Measurements from ENCODE around the gene FEM1C.
A peak's percentile ranks its signal among the peaks of the same experiment; 100 is the strongest.

FEM1C gene

GRCh38 chr5:115571441-115571878 is 26.9 kb upstream of the FEM1C start:
- H3K27ac Mint-ChIP-seq = no peak overlapping the region
- peaks cover 4% of the 10 kb centered on the region for H3K36me3 Mint-ChIP-seq
- ATAC-seq = no peak
- no peak overlapping the region for H3K4me3 Mint-ChIP-seq
- no peaks in the 10 kb centered on the region for H3K27me3 Mint-ChIP-seq
- peaks cover 2% of the 10 kb centered on the region for H3K9me3 Mint-ChIP-seq
- H3K4me1 Mint-ChIP-seq = peaks cover 24% of the 10 kb centered on the region

GRCh38 chr5:115568668-115569067 is 24.1 kb upstream of the FEM1C start:
- no peaks in the 10 kb centered on the region for H3K36me3 Mint-ChIP-seq
- no peak for ATAC-seq
- no peaks in the 10 kb centered on the region for H3K27me3 Mint-ChIP-seq
- H3K4me1 Mint-ChIP-seq = peaks cover 9% of the 10 kb centered on the region
- H3K4me3 Mint-ChIP-seq = no peak overlapping the region
- H3K27ac Mint-ChIP-seq = no peak overlapping the region
- H3K9me3 Mint-ChIP-seq = peaks cover 3% of the 10 kb centered on the region

GRCh38 chr5:115565233-115565632 is 20.7 kb upstream of the FEM1C start:
- Mint-ChIP-seq H3K36me3 (no peaks in the 10 kb centered on the region), H3K27me3 (no peaks in the 10 kb centered on the region), H3K4me1 (no peaks in the 10 kb centered on the region), H3K9me3 (peaks cover 8% of the 10 kb centered on the region), H3K4me3 (no peak overlapping the region), H3K27ac (no peak overlapping the region)
- ATAC-seq = no peak

- Mint-ChIP-seq H3K36me3 (no peaks in the 10 kb centered on the region), H3K27me3 (no peaks in the 10 kb centered on the region), H3K4me3 (no peak overlapping the region), H3K27ac (no peak overlapping the region), H3K9me3 (peaks cover 8% of the 10 kb centered on the region), H3K4me1 (no peaks in the 10 kb centered on the region)
- no peak for ATAC-seq
These were observed 16.6 kb upstream of the FEM1C start for GRCh38 chr5:115561176-115561575.

GRCh38 chr5:115559524-115559923 is 14.9 kb upstream of the FEM1C start:
- Mint-ChIP-seq H3K27ac (no peak overlapping the region), H3K9me3 (peaks cover 5% of the 10 kb centered on the region), H3K4me1 (no peaks in the 10 kb centered on the region), H3K36me3 (no peaks in the 10 kb centered on the region), H3K4me3 (no peak overlapping the region), H3K27me3 (no peaks in the 10 kb centered on the region)
- no peak for ATAC-seq

- no peaks in the 10 kb centered on the region for H3K36me3 Mint-ChIP-seq
- H3K4me1 Mint-ChIP-seq = no peaks in the 10 kb centered on the region
- ATAC-seq = no peak
- H3K4me3 Mint-ChIP-seq = no peak overlapping the region
- H3K27ac Mint-ChIP-seq = no peak overlapping the region
- H3K9me3 Mint-ChIP-seq = peaks cover 5% of the 10 kb centered on the region
- no peaks in the 10 kb centered on the region for H3K27me3 Mint-ChIP-seq
These were observed 13.9 kb upstream of the FEM1C start for GRCh38 chr5:115558388-115558956.

GRCh38 chr5:115557667-115558387 is 13.3 kb upstream of the FEM1C start:
- no peak overlapping the region for H3K27ac Mint-ChIP-seq
- peaks cover 5% of the 10 kb centered on the region for H3K9me3 Mint-ChIP-seq
- H3K27me3 Mint-ChIP-seq = no peaks in the 10 kb centered on the region
- no peak overlapping the region for H3K4me3 Mint-ChIP-seq
- H3K36me3 Mint-ChIP-seq = no peaks in the 10 kb centered on the region
- no peaks in the 10 kb centered on the region for H3K4me1 Mint-ChIP-seq
- no peak for ATAC-seq

GRCh38 chr5:115556276-115556675 is 11.7 kb upstream of the FEM1C start:
- Mint-ChIP-seq H3K4me3 (no peak overlapping the region), H3K36me3 (no peaks in the 10 kb centered on the region), H3K27me3 (no peaks in the 10 kb centered on the region), H3K27ac (no peak overlapping the region), H3K4me1 (no peaks in the 10 kb centered on the region), H3K9me3 (peaks cover 3% of the 10 kb centered on the region)
- no peak for ATAC-seq

- no peaks in the 10 kb centered on the region for H3K36me3 Mint-ChIP-seq
- no peak overlapping the region for H3K27ac Mint-ChIP-seq
- ATAC-seq = no peak
- H3K27me3 Mint-ChIP-seq = no peaks in the 10 kb centered on the region
- no peaks in the 10 kb centered on the region for H3K9me3 Mint-ChIP-seq
- H3K4me1 Mint-ChIP-seq = no peaks in the 10 kb centered on the region
- H3K4me3 Mint-ChIP-seq = no peak overlapping the region
These were observed 10.6 kb upstream of the FEM1C start for GRCh38 chr5:115555084-115555633.

- Mint-ChIP-seq H3K9me3 (no peaks in the 10 kb centered on the region), H3K36me3 (no peaks in the 10 kb centered on the region), H3K27me3 (no peaks in the 10 kb centered on the region), H3K4me3 (no peak overlapping the region), H3K4me1 (no peaks in the 10 kb centered on the region), H3K27ac (no peak overlapping the region)
- no peak for ATAC-seq
These were observed 8.5 kb upstream of the FEM1C start for GRCh38 chr5:115553082-115553481.

- Mint-ChIP-seq H3K27ac (no peak overlapping the region), H3K36me3 (no peaks in the 10 kb centered on the region), H3K4me1 (no peaks in the 10 kb centered on the region), H3K4me3 (no peak overlapping the region), H3K9me3 (no peaks in the 10 kb centered on the region), H3K27me3 (no peaks in the 10 kb centered on the region)
- peak; percentile 48 for ATAC-seq
These were observed 6.8 kb upstream of the FEM1C start for GRCh38 chr5:115551415-115551814.

- no peaks in the 10 kb centered on the region for H3K9me3 Mint-ChIP-seq
- H3K36me3 Mint-ChIP-seq = no peaks in the 10 kb centered on the region
- peaks cover 4% of the 10 kb centered on the region for H3K4me1 Mint-ChIP-seq
- no peak overlapping the region for H3K27ac Mint-ChIP-seq
- H3K27me3 Mint-ChIP-seq = no peaks in the 10 kb centered on the region
- ATAC-seq = no peak
- no peak overlapping the region for H3K4me3 Mint-ChIP-seq
These were observed 4.6 kb upstream of the FEM1C start for GRCh38 chr5:115549154-115549553.

GRCh38 chr5:115548683-115549082 is 4.1 kb upstream of the FEM1C start:
- Mint-ChIP-seq H3K4me1 (peaks cover 4% of the 10 kb centered on the region), H3K27ac (no peak overlapping the region), H3K4me3 (no peak overlapping the region), H3K27me3 (no peaks in the 10 kb centered on the region), H3K9me3 (no peaks in the 10 kb centered on the region), H3K36me3 (no peaks in the 10 kb centered on the region)
- ATAC-seq = no peak

GRCh38 chr5:115545351-115545882 is 842 bp upstream of the FEM1C start:
- no peak overlapping the region for H3K4me3 Mint-ChIP-seq
- H3K4me1 Mint-ChIP-seq = peaks cover 36% of the 10 kb centered on the region
- peak overlapping the region; percentile 88 for H3K27ac Mint-ChIP-seq
- peaks cover 19% of the 10 kb centered on the region for H3K36me3 Mint-ChIP-seq
- no peak for ATAC-seq
- no peaks in the 10 kb centered on the region for H3K27me3 Mint-ChIP-seq
- H3K9me3 Mint-ChIP-seq = no peaks in the 10 kb centered on the region

GRCh38 chr5:115544043-115544435 is 536 bp downstream of the FEM1C start:
- Mint-ChIP-seq H3K4me3 (peak overlapping the region; percentile 86), H3K36me3 (peaks cover 33% of the 10 kb centered on the region), H3K27me3 (no peaks in the 10 kb centered on the region), H3K9me3 (no peaks in the 10 kb centered on the region), H3K4me1 (peaks cover 50% of the 10 kb centered on the region), H3K27ac (peak overlapping the region; percentile 88)
- peak; percentile 55 for ATAC-seq

Data from stimulated activated memory B cell treated with anti-CD40 and anti-IgM and Interleukin-4, amounts not matched to agents 10 μg/mL and 1 μg/mL and 100 μg/mL, for 72 hours (primary cell).